ENCODE results near the gene MAG.
A peak's percentile ranks its signal among the peaks of the same experiment; 100 is the strongest.

DNA sequence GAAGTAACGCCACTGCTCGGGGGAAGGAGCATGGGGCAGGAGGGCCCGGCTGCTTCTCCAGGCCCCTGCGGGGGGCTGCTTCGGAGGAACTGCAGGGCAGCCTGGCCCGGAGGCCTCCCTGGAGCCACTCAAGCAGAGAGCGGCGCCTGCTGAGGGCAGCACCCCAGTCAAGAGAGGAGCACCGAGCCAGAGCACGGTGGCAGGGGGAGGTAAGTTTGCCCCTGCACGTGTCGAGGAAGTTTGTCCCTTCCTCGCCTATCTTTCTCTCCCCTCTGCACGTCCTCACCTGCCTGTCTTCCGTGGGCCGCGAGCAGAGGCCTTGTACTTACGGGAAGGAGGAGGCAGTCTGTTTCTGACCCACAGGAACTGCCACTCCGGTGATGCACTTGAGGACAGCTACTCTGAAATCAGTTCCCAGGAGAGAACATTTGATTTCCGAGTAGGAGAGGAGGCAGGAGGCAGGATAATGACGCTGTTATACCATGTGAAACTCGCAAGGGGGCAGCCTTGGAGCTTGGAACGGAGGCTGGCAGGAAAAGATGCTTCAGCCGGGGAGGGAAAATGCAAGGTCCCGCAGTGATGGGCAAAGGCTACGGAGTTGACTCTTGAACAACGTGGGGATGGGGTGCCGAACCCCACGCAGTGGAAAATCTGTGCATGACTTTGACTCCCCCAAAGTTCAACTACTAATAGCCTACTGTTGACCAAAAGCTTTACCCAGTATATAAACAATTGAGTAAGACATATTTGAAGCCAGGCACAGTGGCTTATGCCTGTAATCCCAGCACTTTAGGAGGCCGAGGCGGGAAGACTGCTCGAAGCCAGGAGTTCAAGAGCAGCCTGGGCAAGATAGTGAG is 60.7 kb downstream of the MAG start:
- TF ChIP-seq, protein P1, sequence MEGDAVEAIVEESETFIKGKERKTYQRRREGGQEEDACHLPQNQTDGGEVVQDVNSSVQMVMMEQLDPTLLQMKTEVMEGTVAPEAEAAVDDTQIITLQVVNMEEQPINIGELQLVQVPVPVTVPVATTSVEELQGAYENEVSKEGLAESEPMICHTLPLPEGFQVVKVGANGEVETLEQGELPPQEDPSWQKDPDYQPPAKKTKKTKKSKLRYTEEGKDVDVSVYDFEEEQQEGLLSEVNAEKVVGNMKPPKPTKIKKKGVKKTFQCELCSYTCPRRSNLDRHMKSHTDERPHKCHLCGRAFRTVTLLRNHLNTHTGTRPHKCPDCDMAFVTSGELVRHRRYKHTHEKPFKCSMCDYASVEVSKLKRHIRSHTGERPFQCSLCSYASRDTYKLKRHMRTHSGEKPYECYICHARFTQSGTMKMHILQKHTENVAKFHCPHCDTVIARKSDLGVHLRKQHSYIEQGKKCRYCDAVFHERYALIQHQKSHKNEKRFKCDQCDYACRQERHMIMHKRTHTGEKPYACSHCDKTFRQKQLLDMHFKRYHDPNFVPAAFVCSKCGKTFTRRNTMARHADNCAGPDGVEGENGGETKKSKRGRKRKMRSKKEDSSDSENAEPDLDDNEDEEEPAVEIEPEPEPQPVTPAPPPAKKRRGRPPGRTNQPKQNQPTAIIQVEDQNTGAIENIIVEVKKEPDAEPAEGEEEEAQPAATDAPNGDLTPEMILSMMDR (conservative IDR thresholded peaks at IDR 0.05; ENCODE audit: low read length), result peak; percentile 87
- no peak for TF ChIP-seq EZH2phosphoT487 (IDR thresholded peaks at IDR 0.05; ENCODE audit: borderline replicate concordance)
